SK-N-SH (cell line): ENCODE measurements around the gene NGF.

Experiments
- CTCF ChIP-seq: fragments of 200-600 bp; sonication (generic); IDR thresholded peaks from 2 replicates; pipeline ENCODE4 v1.6.1; 2017; ENCODE audit warnings: antibody characterized with exemption, mild to moderate bottlenecking, moderate library complexity
- EP300 ChIP-seq, 2 experiments: IDR thresholded peaks; 2 replicates each; pipeline versions ENCODE4 v1.4.0 to v1.6.1; 2012; ENCODE audit warnings: borderline replicate concordance in 1 of 2, low read depth in 1 of 2, low read length in 1 of 2
- MAX ChIP-seq: IDR thresholded peaks from 2 replicates; pipeline ENCODE4 v1.4.0; 2012; ENCODE audit warnings: low read depth
- REST ChIP-seq: IDR thresholded peaks from 2 replicates; pipeline ENCODE4 v1.6.1; 2012; ENCODE audit warnings: mild to moderate bottlenecking, low read depth, low read length, moderate library complexity
- USF1 ChIP-seq: IDR thresholded peaks from 2 replicates; pipeline ENCODE4 v1.4.0; 2012; ENCODE audit warnings: low read depth, borderline replicate concordance

GRCh38 chr1:115319706-115320105 is 18.3 kb downstream of the NGF start:
- TF ChIP-seq MAX (no peak), CTCF (no peak), EP300 (IDR thresholded peaks at IDR 0.05; ENCODE audit: borderline replicate concordance in 1 of 2, low read depth in 1 of 2, low read length in 1 of 2) (no peak), REST (no peak), USF1 (no peak)
